PC-9 (cell line): Measurements from ENCODE around the gene HLCS.

Experiments
- EZH2 ChIP-seq: fragments of 200-600 bp; sonication (generic); IDR thresholded peaks from 2 replicates; pipeline ENCODE4 v1.8.0; 2017; ENCODE audit warnings: antibody characterized with exemption, low read depth
- TF ChIP-seq, protein P1 (sequence below): fragments of 200-600 bp; sonication (generic); conservative IDR thresholded peaks from 2 replicates; pipeline ENCODE4 v1.6.1; 2017; ENCODE audit warnings: mixed run types, antibody characterized with exemption, mild to moderate bottlenecking, moderate library complexity

GRCh38 chr21:36934864-36935420, 31.5 kb downstream of the HLCS start:
- TF ChIP-seq, protein P1, sequence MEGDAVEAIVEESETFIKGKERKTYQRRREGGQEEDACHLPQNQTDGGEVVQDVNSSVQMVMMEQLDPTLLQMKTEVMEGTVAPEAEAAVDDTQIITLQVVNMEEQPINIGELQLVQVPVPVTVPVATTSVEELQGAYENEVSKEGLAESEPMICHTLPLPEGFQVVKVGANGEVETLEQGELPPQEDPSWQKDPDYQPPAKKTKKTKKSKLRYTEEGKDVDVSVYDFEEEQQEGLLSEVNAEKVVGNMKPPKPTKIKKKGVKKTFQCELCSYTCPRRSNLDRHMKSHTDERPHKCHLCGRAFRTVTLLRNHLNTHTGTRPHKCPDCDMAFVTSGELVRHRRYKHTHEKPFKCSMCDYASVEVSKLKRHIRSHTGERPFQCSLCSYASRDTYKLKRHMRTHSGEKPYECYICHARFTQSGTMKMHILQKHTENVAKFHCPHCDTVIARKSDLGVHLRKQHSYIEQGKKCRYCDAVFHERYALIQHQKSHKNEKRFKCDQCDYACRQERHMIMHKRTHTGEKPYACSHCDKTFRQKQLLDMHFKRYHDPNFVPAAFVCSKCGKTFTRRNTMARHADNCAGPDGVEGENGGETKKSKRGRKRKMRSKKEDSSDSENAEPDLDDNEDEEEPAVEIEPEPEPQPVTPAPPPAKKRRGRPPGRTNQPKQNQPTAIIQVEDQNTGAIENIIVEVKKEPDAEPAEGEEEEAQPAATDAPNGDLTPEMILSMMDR: no peak
- no peak for TF ChIP-seq EZH2
